Sigmoid colon (tissue), 4 donors: ENCODE data around the gene PLEKHA6.

Experiments
- POLR2A ChIP-seq, 2 donors: fragments of 450-650 bp; IDR thresholded peaks; one replicate each; pipeline ENCODE4 v1.6.1; 2016; ENCODE audit warnings: antibody characterized with exemption in 2 of 2, mild to moderate bottlenecking in 2 of 2, moderate library complexity in 2 of 2
- POLR2AphosphoS5 ChIP-seq, 4 donors: sonication (generic); formaldehyde crosslinking; IDR thresholded peaks; one replicate each; pipeline ENCODE4 v1.6.1; 2017; ENCODE audit warnings: antibody characterized with exemption in 4 of 4
- TF ChIP-seq, protein P1 (sequence below), 4 experiments: fragments of 450-650 bp in 3 of 4; fragments of 200-600 bp in 1 of 4; IDR thresholded peaks; one replicate each; pipeline ENCODE4 v1.5.1; 2016 to 2019; ENCODE audit warnings: antibody characterized with exemption in 4 of 4, mild to moderate bottlenecking in 3 of 4, moderate library complexity in 2 of 4

DNA sequence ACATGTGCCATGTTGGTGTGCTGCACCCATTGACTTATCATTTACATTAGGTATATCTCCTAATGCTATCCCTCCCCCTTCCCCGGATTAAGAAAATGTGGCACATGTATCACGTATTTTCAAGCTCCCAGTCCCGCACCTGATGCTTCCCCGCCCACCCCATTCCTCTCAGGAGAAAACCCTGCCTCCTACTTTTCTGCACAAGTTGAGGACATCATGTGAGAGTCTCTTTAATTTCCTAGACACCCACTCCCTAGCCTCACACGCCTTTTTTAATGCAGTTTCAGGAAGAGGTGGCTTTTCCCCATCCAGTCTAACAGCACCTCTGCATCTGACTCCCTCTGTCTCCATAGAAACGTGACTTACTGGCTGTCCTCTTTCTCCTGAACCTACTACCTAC lies 87.8 kb downstream of the PLEKHA6 start:
- TF ChIP-seq, protein P1, sequence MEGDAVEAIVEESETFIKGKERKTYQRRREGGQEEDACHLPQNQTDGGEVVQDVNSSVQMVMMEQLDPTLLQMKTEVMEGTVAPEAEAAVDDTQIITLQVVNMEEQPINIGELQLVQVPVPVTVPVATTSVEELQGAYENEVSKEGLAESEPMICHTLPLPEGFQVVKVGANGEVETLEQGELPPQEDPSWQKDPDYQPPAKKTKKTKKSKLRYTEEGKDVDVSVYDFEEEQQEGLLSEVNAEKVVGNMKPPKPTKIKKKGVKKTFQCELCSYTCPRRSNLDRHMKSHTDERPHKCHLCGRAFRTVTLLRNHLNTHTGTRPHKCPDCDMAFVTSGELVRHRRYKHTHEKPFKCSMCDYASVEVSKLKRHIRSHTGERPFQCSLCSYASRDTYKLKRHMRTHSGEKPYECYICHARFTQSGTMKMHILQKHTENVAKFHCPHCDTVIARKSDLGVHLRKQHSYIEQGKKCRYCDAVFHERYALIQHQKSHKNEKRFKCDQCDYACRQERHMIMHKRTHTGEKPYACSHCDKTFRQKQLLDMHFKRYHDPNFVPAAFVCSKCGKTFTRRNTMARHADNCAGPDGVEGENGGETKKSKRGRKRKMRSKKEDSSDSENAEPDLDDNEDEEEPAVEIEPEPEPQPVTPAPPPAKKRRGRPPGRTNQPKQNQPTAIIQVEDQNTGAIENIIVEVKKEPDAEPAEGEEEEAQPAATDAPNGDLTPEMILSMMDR (IDR thresholded peaks at IDR 0.05): no peak
- TF ChIP-seq POLR2AphosphoS5 (IDR thresholded peaks at IDR 0.05) (no peak), POLR2A (IDR thresholded peaks at IDR 0.05) (no peak)
